Fibroblast of lung (primary cell): ENCODE results near the gene CD7.

ENCODE experiments used
- CTCF ChIP-seq, 2 donors: IDR thresholded peaks in 1 of 2; conservative IDR thresholded peaks in 1 of 2; 1 replicate in 1 of 2; 2 replicates in 1 of 2; pipeline ENCODE4 v1.5.1; 2011 to 2012; ENCODE audit warnings: low read length in 2 of 2, control low read depth in 1 of 2, inconsistent platforms in 1 of 2, low read depth in 1 of 2, mild to moderate bottlenecking in 1 of 2
- EZH2 ChIP-seq: IDR thresholded peaks from 2 replicates; pipeline ENCODE4 v1.5.1; 2012; ENCODE audit warnings: low read length, control low read depth, mild to moderate bottlenecking; ENCODE audit errors: missing control alignments

DNA sequence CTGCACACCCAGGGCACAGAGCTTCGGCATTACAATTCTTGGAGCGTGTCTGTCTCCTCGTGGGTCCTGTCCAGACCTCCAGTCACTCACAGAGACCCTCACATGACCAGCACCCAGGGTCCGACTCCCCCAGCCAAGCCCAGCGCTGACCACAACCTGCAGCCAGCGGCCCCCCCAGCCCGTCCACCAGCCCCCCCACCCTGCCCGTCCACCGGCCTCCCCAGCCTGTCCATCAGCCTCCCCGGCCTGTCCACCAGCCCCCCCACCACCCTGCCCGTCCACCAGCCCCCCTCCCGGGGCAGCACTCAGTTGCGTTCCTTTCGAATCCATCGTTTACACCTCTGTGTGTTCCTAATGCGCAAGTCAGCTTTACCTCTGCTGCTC, 10.3 kb upstream of the CD7 start:
- TF ChIP-seq CTCF (conservative IDR thresholded peaks at IDR 0.05 in 1 of 2, IDR thresholded peaks at IDR 0.05 in 1 of 2; ENCODE audit: low read depth in 1 of 2, low read length in 2 of 2), result no peak
- TF ChIP-seq EZH2, result no peak
